ENCODE results near the gene MTURN.

MTURN gene

GRCh38 chr7:30167901-30168300 is 33.1 kb downstream of the MTURN start:
- Histone ChIP-seq H3K4me1 (peaks cover 32% of the 10 kb centered on the region), H3K4me2 (no peak overlapping the region), H3K27me3 (no peaks in the 10 kb centered on the region), H3K36me3 (no peaks in the 10 kb centered on the region), H3K27ac (no peak overlapping the region), H3K9me3 (no peaks in the 10 kb centered on the region), H3K9ac (no peak overlapping the region), H4K20me1 (no peaks in the 10 kb centered on the region), H3K4me3 (no peak overlapping the region)
- TF ChIP-seq Cebpa-rat (IDR thresholded peaks at IDR 0.05), result no peak

- Histone ChIP-seq H3K9me3 (no peaks in the 10 kb centered on the region), H4K20me1 (no peaks in the 10 kb centered on the region), H3K9ac (no peak overlapping the region), H3K4me3 (no peak overlapping the region), H3K4me2 (no peak overlapping the region), H3K27ac (no peak overlapping the region), H3K27me3 (no peaks in the 10 kb centered on the region), H3K36me3 (no peaks in the 10 kb centered on the region), H3K4me1 (peaks cover 32% of the 10 kb centered on the region)
- no peak for TF ChIP-seq Cebpa-rat (IDR thresholded peaks at IDR 0.05)
Measured at GRCh38 chr7:30168835-30169573, 34.2 kb downstream of the MTURN start.

GRCh38 chr7:30169579-30169978 is 34.8 kb downstream of the MTURN start:
- no peak overlapping the region for H3K4me2 ChIP-seq
- H3K4me1 ChIP-seq, result peaks cover 30% of the 10 kb centered on the region
- no peak overlapping the region for H3K27ac ChIP-seq
- no peak overlapping the region for H3K4me3 ChIP-seq
- no peaks in the 10 kb centered on the region for H4K20me1 ChIP-seq
- TF ChIP-seq Cebpa-rat (IDR thresholded peaks at IDR 0.05), result no peak
- H3K27me3 ChIP-seq, result no peaks in the 10 kb centered on the region
- no peak overlapping the region for H3K9ac ChIP-seq
- no peaks in the 10 kb centered on the region for H3K36me3 ChIP-seq
- H3K9me3 ChIP-seq, result no peaks in the 10 kb centered on the region

- TF ChIP-seq Cebpa-rat (IDR thresholded peaks at IDR 0.05), result no peak
Measured at GRCh38 chr7:30170476-30171205, 35.9 kb downstream of the MTURN start.

GRCh38 chr7:30171766-30172447 is 37.1 kb downstream of the MTURN start:
- Histone ChIP-seq H3K4me1 (peaks cover 44% of the 10 kb centered on the region), H3K4me2 (no peak overlapping the region)

More at GRCh38 chr7:30170476-30171205, 35.9 kb downstream of the MTURN start:
- H3K4me3 ChIP-seq, result no peak overlapping the region
- no peak overlapping the region for H3K4me2 ChIP-seq
- no peak overlapping the region for H3K9ac ChIP-seq
- H3K9me3 ChIP-seq, result no peaks in the 10 kb centered on the region
- no peak overlapping the region for H3K27ac ChIP-seq
- peaks cover 31% of the 10 kb centered on the region for H3K4me1 ChIP-seq
- H4K20me1 ChIP-seq, result no peaks in the 10 kb centered on the region
- H3K27me3 ChIP-seq, result no peaks in the 10 kb centered on the region
- H3K36me3 ChIP-seq, result no peaks in the 10 kb centered on the region

GRCh38 chr7:30172451-30172850 is 37.7 kb downstream of the MTURN start:
- Histone ChIP-seq H4K20me1 (no peaks in the 10 kb centered on the region), H3K36me3 (no peaks in the 10 kb centered on the region), H3K27ac (no peak overlapping the region), H3K4me1 (peaks cover 49% of the 10 kb centered on the region), H3K4me3 (no peak overlapping the region), H3K27me3 (no peaks in the 10 kb centered on the region), H3K4me2 (no peak overlapping the region), H3K9ac (no peak overlapping the region), H3K9me3 (no peaks in the 10 kb centered on the region)
- TF ChIP-seq Cebpa-rat (IDR thresholded peaks at IDR 0.05), result no peak

More at GRCh38 chr7:30171766-30172447, 37.1 kb downstream of the MTURN start:
- TF ChIP-seq Cebpa-rat (IDR thresholded peaks at IDR 0.05), result no peak
- Histone ChIP-seq H3K27me3 (no peaks in the 10 kb centered on the region), H3K9me3 (no peaks in the 10 kb centered on the region), H3K36me3 (no peaks in the 10 kb centered on the region), H3K27ac (no peak overlapping the region), H4K20me1 (no peaks in the 10 kb centered on the region), H3K9ac (no peak overlapping the region), H3K4me3 (no peak overlapping the region)

GRCh38 chr7:30173058-30173897 is 38.5 kb downstream of the MTURN start:
- Histone ChIP-seq H3K36me3 (no peaks in the 10 kb centered on the region), H3K4me1 (peaks cover 49% of the 10 kb centered on the region), H3K4me3 (no peak overlapping the region), H4K20me1 (no peaks in the 10 kb centered on the region), H3K27me3 (no peaks in the 10 kb centered on the region), H3K9me3 (no peaks in the 10 kb centered on the region), H3K4me2 (peak overlapping the region; percentile 57), H3K27ac (0 out of 2 replicates have a peak overlapping the region, but pooled peaks have one; percentile 5), H3K9ac (no peak overlapping the region)
- no peak for TF ChIP-seq Cebpa-rat (IDR thresholded peaks at IDR 0.05)

GRCh38 chr7:30175180-30175579 is 40.4 kb downstream of the MTURN start:
- H3K4me3 ChIP-seq, result no peak overlapping the region
- no peaks in the 10 kb centered on the region for H3K36me3 ChIP-seq
- H3K9ac ChIP-seq, result no peak overlapping the region
- H3K27me3 ChIP-seq, result no peaks in the 10 kb centered on the region
- no peak overlapping the region for H3K27ac ChIP-seq
- no peak for TF ChIP-seq Cebpa-rat (IDR thresholded peaks at IDR 0.05)
- H3K9me3 ChIP-seq, result no peaks in the 10 kb centered on the region
- no peaks in the 10 kb centered on the region for H4K20me1 ChIP-seq
- peaks cover 56% of the 10 kb centered on the region for H3K4me1 ChIP-seq
- H3K4me2 ChIP-seq, result peak overlapping the region; percentile 69

GRCh38 chr7:30175636-30176147 is 40.9 kb downstream of the MTURN start:
- H3K4me1 ChIP-seq, result peaks cover 56% of the 10 kb centered on the region

More at GRCh38 chr7:30175636-30176147, 40.9 kb downstream of the MTURN start:
- peak overlapping the region; percentile 69 for H3K4me2 ChIP-seq
- no peaks in the 10 kb centered on the region for H4K20me1 ChIP-seq
- no peaks in the 10 kb centered on the region for H3K36me3 ChIP-seq
- no peaks in the 10 kb centered on the region for H3K27me3 ChIP-seq
- H3K9me3 ChIP-seq, result no peaks in the 10 kb centered on the region
- H3K9ac ChIP-seq, result no peak overlapping the region
- H3K27ac ChIP-seq, result no peak overlapping the region
- H3K4me3 ChIP-seq, result no peak overlapping the region
- no peak for TF ChIP-seq Cebpa-rat (IDR thresholded peaks at IDR 0.05)
